Parathyroid adenoma (tissue), 2 donors: ENCODE data around the gene KAZN.

ENCODE experiments used
- H2AFZ ChIP-seq: fragments of 300-600 bp; sonication (generic); one replicate; pipeline ENCODE4 v1.7.0; 2017; ENCODE audit warnings: antibody characterized with exemption, mild to moderate bottlenecking
- H3K27ac ChIP-seq: fragments of 300-600 bp; sonication (generic); one replicate; pipeline ENCODE4 v1.7.0; 2017
- H3K27me3 ChIP-seq: fragments of 300-600 bp; sonication (generic); one replicate; pipeline ENCODE4 v1.7.0; 2017; ENCODE audit warnings: low read length; ENCODE audit not compliant: control insufficient read depth, insufficient read depth
- H3K36me3 ChIP-seq: fragments of 300-600 bp; sonication (generic); one replicate; pipeline ENCODE4 v1.7.0; 2017; ENCODE audit warnings: low read length; ENCODE audit not compliant: control insufficient read depth, insufficient read depth
- H3K4me1 ChIP-seq: fragments of 300-600 bp; sonication (generic); one replicate; pipeline ENCODE4 v1.7.0; 2017; ENCODE audit warnings: control low read depth
- H3K4me2 ChIP-seq: fragments of 300-600 bp; sonication (generic); one replicate; pipeline ENCODE4 v1.7.0; 2017; ENCODE audit warnings: low read length
- H3K4me3 ChIP-seq: fragments of 300-600 bp; sonication (generic); one replicate; pipeline ENCODE4 v1.7.0; 2017; ENCODE audit warnings: low read depth, low read length
- H3K79me2 ChIP-seq: fragments of 300-600 bp; sonication (generic); one replicate; pipeline ENCODE4 v1.7.0; 2017; ENCODE audit warnings: control low read depth
- H3K9ac ChIP-seq: fragments of 300-600 bp; sonication (generic); one replicate; pipeline ENCODE4 v1.7.0; 2017; ENCODE audit warnings: mild to moderate bottlenecking
- H3K9me3 ChIP-seq: fragments of 300-600 bp; sonication (generic); one replicate; pipeline ENCODE4 v1.7.0; 2017; ENCODE audit warnings: low read length; ENCODE audit not compliant: control insufficient read depth
- TF ChIP-seq, protein P1 (sequence below): fragments of 300-600 bp; sonication (generic); IDR thresholded peaks from one replicate; pipeline ENCODE4 v1.7.0; 2017; ENCODE audit warnings: antibody characterized with exemption, mild to moderate bottlenecking
- donor health status: primary hyperparathyroidism.

KAZN gene

DNA sequence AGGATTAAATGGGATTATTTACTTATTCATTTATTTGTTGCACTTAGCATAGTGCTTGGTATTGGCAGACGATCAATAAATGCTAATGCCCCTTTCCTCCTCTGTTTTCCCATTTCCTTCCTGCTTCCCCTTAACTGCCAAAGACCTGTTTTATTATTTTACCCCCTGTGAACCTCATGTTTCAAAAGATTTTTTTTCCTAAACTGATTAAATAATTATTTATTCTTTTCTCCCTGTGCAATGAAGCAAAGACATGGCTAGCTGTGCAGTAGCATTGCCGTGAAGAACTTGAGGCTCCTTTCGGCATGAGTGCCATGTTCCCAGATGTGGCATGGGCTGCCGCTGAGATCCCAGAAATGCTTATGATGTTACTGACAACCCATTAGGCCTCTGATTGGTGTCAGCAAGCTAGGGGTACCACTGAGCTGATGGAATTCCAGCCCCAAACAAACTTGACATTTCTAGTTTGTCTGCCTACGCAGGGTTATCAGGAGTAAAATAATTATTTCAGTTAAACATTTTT lies 288.6 kb downstream of the KAZN start:
- TF ChIP-seq, protein P1, sequence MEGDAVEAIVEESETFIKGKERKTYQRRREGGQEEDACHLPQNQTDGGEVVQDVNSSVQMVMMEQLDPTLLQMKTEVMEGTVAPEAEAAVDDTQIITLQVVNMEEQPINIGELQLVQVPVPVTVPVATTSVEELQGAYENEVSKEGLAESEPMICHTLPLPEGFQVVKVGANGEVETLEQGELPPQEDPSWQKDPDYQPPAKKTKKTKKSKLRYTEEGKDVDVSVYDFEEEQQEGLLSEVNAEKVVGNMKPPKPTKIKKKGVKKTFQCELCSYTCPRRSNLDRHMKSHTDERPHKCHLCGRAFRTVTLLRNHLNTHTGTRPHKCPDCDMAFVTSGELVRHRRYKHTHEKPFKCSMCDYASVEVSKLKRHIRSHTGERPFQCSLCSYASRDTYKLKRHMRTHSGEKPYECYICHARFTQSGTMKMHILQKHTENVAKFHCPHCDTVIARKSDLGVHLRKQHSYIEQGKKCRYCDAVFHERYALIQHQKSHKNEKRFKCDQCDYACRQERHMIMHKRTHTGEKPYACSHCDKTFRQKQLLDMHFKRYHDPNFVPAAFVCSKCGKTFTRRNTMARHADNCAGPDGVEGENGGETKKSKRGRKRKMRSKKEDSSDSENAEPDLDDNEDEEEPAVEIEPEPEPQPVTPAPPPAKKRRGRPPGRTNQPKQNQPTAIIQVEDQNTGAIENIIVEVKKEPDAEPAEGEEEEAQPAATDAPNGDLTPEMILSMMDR, result no peak
- H2AFZ ChIP-seq, result no peak overlapping the region
- H3K9ac ChIP-seq, result no peak overlapping the region
- H3K36me3 ChIP-seq, result no peaks in the 10 kb centered on the region
- H3K79me2 ChIP-seq, result no peaks in the 10 kb centered on the region
- no peak overlapping the region for H3K27ac ChIP-seq
- H3K9me3 ChIP-seq, result no peaks in the 10 kb centered on the region
- no peak overlapping the region for H3K4me2 ChIP-seq
- peaks cover 3% of the 10 kb centered on the region for H3K4me1 ChIP-seq
- H3K27me3 ChIP-seq, result no peaks in the 10 kb centered on the region
- no peak overlapping the region for H3K4me3 ChIP-seq

DNA sequence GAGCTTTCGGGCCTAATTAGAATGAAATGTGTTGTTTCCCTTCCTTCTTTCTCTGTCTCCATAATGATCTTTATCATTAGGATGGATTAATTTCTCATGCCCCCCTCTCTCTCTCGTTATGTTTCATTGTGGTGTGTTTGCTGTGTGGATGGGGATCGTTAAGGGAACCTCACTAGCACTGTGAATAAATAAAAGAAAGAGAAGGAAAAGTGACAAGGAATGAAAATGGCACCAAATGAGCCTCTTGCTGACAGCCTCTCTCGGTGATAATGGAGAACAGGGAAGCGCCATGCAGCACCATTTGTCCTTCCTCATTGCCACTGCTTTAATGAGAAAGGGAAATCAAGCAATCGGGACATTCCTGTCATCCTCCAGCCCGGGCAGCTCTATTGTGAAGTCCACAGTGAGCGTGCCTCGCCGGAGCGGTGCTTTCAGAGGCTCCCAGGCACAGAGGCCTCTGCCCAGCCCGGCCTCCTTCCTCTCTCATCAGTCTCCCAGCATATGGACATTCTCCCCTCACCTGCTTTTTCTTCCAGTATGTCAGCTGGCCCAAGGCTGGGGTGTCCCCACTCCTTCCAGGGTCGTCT lies 289.4 kb downstream of the KAZN start:
- Histone ChIP-seq H3K27ac (no peak overlapping the region), H3K79me2 (no peaks in the 10 kb centered on the region), H3K36me3 (no peaks in the 10 kb centered on the region), H3K9ac (no peak overlapping the region), H3K9me3 (no peaks in the 10 kb centered on the region), H3K4me1 (no peaks in the 10 kb centered on the region), H2AFZ (no peak overlapping the region), H3K27me3 (no peaks in the 10 kb centered on the region), H3K4me2 (no peak overlapping the region), H3K4me3 (no peak overlapping the region)
- TF ChIP-seq, protein P1, result no peak

DNA sequence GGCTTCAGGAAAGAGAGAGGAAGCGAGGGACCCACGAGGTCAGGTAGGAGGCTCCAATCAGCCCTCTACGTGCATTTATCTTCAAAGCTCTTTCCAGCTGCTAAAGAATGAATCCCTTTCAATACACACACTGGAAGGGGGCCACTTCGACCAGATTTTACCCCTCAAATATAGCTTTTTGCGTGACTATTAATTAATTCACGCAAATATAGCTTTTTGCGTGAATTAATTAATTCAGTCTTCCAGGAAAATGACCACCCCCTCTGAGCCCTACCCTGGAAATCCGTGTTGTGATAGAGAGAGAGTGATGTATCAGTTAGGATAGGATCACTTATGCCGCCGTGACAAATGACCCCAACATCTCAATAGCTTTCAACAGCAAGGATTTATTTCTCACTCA lies 289.9 kb downstream of the KAZN start:
- no peak overlapping the region for H3K9ac ChIP-seq
- H3K4me2 ChIP-seq, result no peak overlapping the region
- no peaks in the 10 kb centered on the region for H3K9me3 ChIP-seq
- H2AFZ ChIP-seq, result no peak overlapping the region
- no peaks in the 10 kb centered on the region for H3K4me1 ChIP-seq
- no peaks in the 10 kb centered on the region for H3K27me3 ChIP-seq
- no peak overlapping the region for H3K4me3 ChIP-seq
- TF ChIP-seq, protein P1, result no peak
- no peak overlapping the region for H3K27ac ChIP-seq
- H3K36me3 ChIP-seq, result no peaks in the 10 kb centered on the region
- H3K79me2 ChIP-seq, result no peaks in the 10 kb centered on the region

DNA sequence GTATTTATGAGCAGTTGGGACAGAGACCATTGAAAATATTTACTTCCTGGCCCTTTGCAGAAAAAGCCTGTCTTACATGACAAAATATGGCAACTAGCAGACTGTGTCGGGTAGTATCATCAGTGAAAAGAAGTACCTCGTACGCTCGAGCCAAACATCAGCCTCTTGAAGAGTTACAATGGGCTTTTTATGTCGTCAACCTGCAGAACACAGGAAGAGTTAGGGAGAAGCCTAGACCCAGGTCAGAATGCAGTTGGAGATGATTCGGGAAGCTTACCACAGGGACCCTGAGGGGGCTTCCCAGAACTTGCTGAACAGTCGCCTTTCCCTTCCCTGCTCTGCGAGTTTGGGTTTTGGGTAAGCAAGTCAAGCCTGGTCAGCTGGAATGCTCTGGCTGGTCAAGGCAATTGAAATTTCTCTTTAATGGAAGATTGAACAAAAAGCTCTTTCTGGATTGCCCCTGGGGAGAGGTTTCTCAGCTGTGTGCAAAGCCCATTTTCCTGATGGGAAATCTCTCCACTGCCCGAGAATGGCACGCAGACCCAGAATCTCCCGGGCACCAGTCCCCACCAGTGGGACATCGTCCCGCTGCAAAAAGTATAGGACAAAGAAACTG lies 291.4 kb downstream of the KAZN start:
- H3K9ac ChIP-seq, result no peak overlapping the region
- no peak overlapping the region for H3K4me3 ChIP-seq
- no peaks in the 10 kb centered on the region for H3K4me1 ChIP-seq
- no peak overlapping the region for H2AFZ ChIP-seq
- H3K36me3 ChIP-seq, result no peaks in the 10 kb centered on the region
- TF ChIP-seq, protein P1, result no peak
- H3K27me3 ChIP-seq, result no peaks in the 10 kb centered on the region
- no peaks in the 10 kb centered on the region for H3K79me2 ChIP-seq
- H3K4me2 ChIP-seq, result no peak overlapping the region
- no peaks in the 10 kb centered on the region for H3K9me3 ChIP-seq
- H3K27ac ChIP-seq, result no peak overlapping the region

DNA sequence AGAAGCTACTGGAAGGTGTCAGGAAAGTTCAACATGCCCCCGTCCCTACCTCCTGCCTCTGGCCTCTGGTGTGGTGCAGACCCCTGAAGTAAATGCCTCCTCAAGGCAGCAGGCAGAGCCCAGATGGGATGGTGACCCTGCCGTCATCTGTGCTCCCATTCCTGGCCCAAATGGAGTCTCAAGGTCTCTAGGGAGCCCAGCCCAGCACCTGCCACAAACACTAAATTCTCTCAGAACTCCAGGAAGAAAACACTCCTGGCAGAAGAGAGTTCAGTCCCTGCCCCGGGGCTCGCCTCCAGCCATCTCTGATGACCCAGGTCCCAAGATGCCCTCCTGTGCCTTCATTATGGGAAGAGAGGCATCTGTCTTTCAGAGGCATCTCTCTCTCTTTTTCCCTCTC lies 293.5 kb downstream of the KAZN start:
- Histone ChIP-seq H3K36me3 (no peaks in the 10 kb centered on the region), H2AFZ (no peak overlapping the region), H3K79me2 (no peaks in the 10 kb centered on the region), H3K9ac (no peak overlapping the region), H3K27ac (no peak overlapping the region), H3K4me1 (no peaks in the 10 kb centered on the region), H3K4me2 (no peak overlapping the region), H3K4me3 (no peak overlapping the region), H3K27me3 (no peaks in the 10 kb centered on the region), H3K9me3 (no peaks in the 10 kb centered on the region)
- TF ChIP-seq, protein P1, result no peak
